GM21381 (cell line): ENCODE data around the gene LCLAT1.
"Not testable (repeated sequence)": the region's sequence is repeated elsewhere in the genome, so short reads cannot be mapped to it uniquely, and the experiment has no call there.

Source experiments
- ATAC-seq: cut with Tn5 transposase; IDR thresholded peaks from one replicate; pipeline ENCODE4 v1.9.1; 2021; ENCODE audit warnings: mild to moderate bottlenecking, moderate library complexity; ENCODE audit not compliant: unreplicated experiment

Gene LCLAT1

GRCh38 chr2:30453498-30453897 is 6.5 kb downstream of the LCLAT1 start:
- ATAC-seq: no peak

GRCh38 chr2:30454571-30454970 is 7.5 kb downstream of the LCLAT1 start:
- no peak for ATAC-seq

- no peak for ATAC-seq
Observed at GRCh38 chr2:30455114-30455738, 8.2 kb downstream of the LCLAT1 start.

GRCh38 chr2:30456106-30456505 is 9.1 kb downstream of the LCLAT1 start:
- no peak for ATAC-seq

- ATAC-seq: no peak
Observed at GRCh38 chr2:30456579-30456978, 9.5 kb downstream of the LCLAT1 start.

GRCh38 chr2:30457296-30457695 is 10.2 kb downstream of the LCLAT1 start:
- no peak for ATAC-seq

GRCh38 chr2:30459140-30459539 is 12.1 kb downstream of the LCLAT1 start:
- no peak for ATAC-seq

GRCh38 chr2:30462131-30462857 is 15.2 kb downstream of the LCLAT1 start:
- no peak for ATAC-seq

GRCh38 chr2:30463535-30463934 is 16.5 kb downstream of the LCLAT1 start:
- ATAC-seq: no peak

GRCh38 chr2:30464544-30465170 is 17.6 kb downstream of the LCLAT1 start:
- no peak for ATAC-seq

- ATAC-seq: no peak
Observed at GRCh38 chr2:30465171-30465545, 18.1 kb downstream of the LCLAT1 start.

GRCh38 chr2:30466216-30466615 is 19.2 kb downstream of the LCLAT1 start:
- ATAC-seq: no peak

- not testable (repeated sequence) for ATAC-seq
Observed at GRCh38 chr2:30467062-30467826, 20.2 kb downstream of the LCLAT1 start.

- no peak for ATAC-seq
Observed at GRCh38 chr2:30470426-30470825, 23.4 kb downstream of the LCLAT1 start.

- no peak for ATAC-seq
Observed at GRCh38 chr2:30472326-30472725, 25.3 kb downstream of the LCLAT1 start.

- no peak for ATAC-seq
Observed at GRCh38 chr2:30475542-30475941, 28.5 kb downstream of the LCLAT1 start.

- ATAC-seq: no peak
Observed at GRCh38 chr2:30476636-30477035, 29.6 kb downstream of the LCLAT1 start.

- no peak for ATAC-seq
Observed at GRCh38 chr2:30480703-30481322, 33.8 kb downstream of the LCLAT1 start.

GRCh38 chr2:30481323-30481800 is 34.3 kb downstream of the LCLAT1 start:
- no peak for ATAC-seq

GRCh38 chr2:30482011-30482410 is 35.0 kb downstream of the LCLAT1 start:
- no peak for ATAC-seq

GRCh38 chr2:30484145-30484544 is 37.1 kb downstream of the LCLAT1 start:
- no peak for ATAC-seq
